Stimulated activated CD4-positive, alpha-beta T cell treated with anti-CD3 and anti-CD28 coated beads, Interleukin-1b, Interleukin-23, amount 100 ng/mL, for 1 hour (primary cell): ENCODE data around the gene APOA4.

Experiments used
- DNase-seq, 2 donors: peaks; one replicate each; pipeline ENCODE4 v3.0.0-alpha.2; 2020; ENCODE audit warnings: low read depth in 2 of 2

The APOA4 gene

GRCh38 chr11:116830184-116830912, 7.2 kb upstream of the APOA4 start:
- no peak for DNase-seq

- DNase-seq: no peak
Measured at GRCh38 chr11:116829525-116830183, 6.5 kb upstream of the APOA4 start, which contains the start of gene APOC3. Gene APOC3 (plus strand): TSS chr11:116829907. CDS start chr11:116830583, 676 bp downstream.

- DNase-seq: no peak
Measured at GRCh38 chr11:116828632-116829524, 5.8 kb upstream of the APOA4 start.

- DNase-seq: no peak
Measured at GRCh38 chr11:116827461-116827860, 4.4 kb upstream of the APOA4 start.

- DNase-seq: no peak
Measured at GRCh38 chr11:116826751-116827431, 3.8 kb upstream of the APOA4 start.

- no peak for DNase-seq
Measured at GRCh38 chr11:116825854-116826750, 3.0 kb upstream of the APOA4 start.

- no peak for DNase-seq
Measured at GRCh38 chr11:116825434-116825833, 2.3 kb upstream of the APOA4 start.

- no peak for DNase-seq
Measured at GRCh38 chr11:116822575-116822974, 529 bp downstream of the APOA4 start.

- no peak for DNase-seq
Measured at GRCh38 chr11:116821050-116821918, 1.8 kb downstream of the APOA4 start.

- DNase-seq: no peak
Measured at GRCh38 chr11:116819049-116819448, 4.1 kb downstream of the APOA4 start.

- DNase-seq: no peak
Measured at GRCh38 chr11:116814502-116814901, 8.6 kb downstream of the APOA4 start.

- no peak for DNase-seq
Measured at GRCh38 chr11:116813781-116814471, 9.2 kb downstream of the APOA4 start.

- no peak for DNase-seq
Measured at GRCh38 chr11:116813170-116813569, 9.9 kb downstream of the APOA4 start.

- DNase-seq: no peak
Measured at GRCh38 chr11:116812109-116812508, 11.0 kb downstream of the APOA4 start.

- DNase-seq: no peak
Measured at GRCh38 chr11:116811194-116811593, 11.9 kb downstream of the APOA4 start.

GRCh38 chr11:116808262-116809175, 14.6 kb downstream of the APOA4 start:
- no peak for DNase-seq

GRCh38 chr11:116807601-116808261, 15.4 kb downstream of the APOA4 start:
- no peak for DNase-seq
